Activated T-cell treated with anti-CD3 and anti-CD28 coated beads, Interleukin-2, amount 50 U/mL, for 1 hour (primary cell): ENCODE results near the gene ASAP2.

ENCODE experiments used
- DNase-seq: peaks from one replicate; pipeline ENCODE4 v3.0.0-alpha.2; 2020

ASAP2 gene

DNA sequence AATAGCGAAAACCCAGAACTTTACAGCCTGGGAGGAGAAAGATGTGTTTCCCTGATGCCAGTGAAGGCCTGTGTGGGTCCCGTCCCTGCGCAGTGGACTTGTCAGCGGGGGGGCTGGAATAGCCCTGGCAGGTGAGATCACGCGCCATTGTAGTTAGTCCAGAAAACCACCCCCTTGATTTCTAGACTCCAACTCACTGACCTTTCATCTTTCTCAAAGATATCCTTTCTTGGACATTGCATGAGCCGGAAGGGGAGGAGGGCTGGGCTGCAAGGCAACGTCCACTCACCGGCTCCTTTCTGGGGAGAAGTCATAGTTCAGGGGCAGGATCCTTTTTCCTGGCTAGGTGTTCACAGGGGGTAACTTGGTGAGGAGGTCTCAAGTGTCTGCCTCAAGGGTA, 22.3 kb upstream of the ASAP2 start:
- no peak for DNase-seq

DNA sequence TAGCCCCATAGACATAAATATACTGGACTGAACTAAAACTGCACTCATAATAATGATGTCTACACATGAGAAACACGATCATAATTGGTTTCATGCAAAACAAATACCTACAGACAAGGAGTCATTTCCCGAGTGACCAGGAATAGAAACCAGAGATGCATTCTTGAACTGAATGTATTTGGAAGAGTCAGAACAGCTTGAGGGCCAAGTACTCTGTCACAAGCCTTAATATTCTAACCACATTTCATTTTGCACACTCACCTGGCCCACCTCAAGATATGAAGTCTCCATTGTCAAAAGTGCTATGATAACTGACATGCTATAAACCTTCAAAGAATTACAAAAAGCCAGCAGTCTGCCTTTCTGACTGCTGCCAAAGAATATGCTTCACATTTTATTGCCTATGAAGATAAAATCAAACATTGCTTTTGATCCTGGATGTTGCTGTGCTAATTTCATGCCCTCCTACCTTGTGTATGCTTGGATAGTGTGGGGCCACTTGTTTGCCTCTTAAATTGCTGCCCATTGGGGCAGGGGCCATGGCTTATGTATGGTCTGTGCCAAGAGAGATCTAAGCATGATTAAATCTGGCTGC, 18.9 kb upstream of the ASAP2 start:
- no peak for DNase-seq

DNA sequence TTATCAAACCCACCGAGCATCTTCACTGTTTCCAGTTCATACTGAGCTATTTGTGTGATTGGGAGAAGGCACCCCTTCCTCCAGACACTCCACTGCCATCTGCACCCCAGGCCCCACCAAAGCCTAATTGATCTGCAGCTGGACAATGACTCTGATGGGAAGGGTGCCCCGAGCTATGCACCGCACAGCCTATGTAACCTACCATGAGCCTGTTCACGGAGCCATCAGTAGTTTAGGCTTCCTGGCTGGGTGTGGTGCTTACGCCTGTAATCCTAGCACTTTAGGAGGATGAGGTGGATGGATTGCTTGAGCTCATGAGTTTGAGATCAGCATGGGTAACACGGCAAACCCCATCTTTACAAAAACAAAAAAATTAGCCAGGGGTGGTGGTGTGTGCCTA, 17.8 kb upstream of the ASAP2 start:
- no peak for DNase-seq

DNA sequence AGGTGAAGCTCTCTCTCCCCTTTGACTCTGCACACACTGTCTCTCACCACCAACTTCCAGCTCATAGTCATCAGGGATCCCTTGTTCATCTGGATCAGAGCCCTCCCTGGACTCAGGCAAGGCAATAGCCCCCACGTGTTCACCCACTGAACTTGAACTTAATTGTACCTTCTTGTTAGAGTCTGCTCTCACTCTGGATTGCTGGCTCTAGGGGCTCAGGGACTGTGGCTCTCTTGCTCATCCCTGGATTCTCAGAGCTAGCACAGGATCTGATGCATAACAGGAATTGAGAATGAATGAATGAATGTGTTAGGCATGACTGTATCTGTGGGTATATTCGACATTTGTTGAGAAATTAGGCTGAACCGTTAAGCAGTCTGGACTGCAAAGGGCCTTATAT, 16.7 kb upstream of the ASAP2 start:
- no peak for DNase-seq

DNA sequence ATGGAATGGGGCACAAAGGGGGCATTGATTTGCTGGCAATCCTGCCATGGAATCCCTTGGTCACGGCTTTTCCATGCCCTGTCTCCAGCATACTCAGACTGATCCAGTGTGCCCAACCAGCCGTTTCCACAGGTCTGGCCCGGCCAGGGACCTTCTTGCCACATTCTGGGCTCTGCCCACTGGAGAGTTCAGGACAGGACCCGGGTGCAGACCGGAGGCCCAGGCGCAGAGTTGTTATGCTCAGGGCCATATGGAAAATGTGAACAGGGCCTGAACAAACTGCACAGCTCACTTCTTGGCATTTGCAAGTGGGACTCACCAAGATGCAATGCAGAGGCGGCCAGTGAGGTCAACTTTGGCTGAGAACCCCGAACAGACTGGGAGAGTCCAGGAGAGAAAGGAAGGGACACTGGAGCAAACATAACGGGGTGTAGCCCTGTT, 15.6 kb upstream of the ASAP2 start:
- no peak for DNase-seq

DNA sequence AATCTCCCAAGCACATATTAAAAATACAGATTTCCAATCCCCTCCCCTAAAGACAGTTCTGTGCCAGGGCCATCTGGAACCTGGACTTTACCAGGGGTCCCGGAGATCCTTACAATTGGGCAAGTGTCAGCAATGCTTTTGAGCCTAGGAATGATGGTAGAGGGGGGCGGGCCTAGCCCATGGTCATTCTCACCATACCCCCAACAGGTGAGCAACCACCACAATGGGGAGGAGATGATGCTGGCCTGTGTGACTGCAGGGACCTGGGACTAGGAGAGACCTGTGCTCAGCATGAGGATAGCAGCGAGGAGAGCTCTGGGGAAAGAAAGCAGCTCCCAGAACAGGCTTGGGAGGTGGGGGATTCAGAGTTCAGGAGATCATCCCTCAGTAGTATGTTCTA, 13.9 kb upstream of the ASAP2 start:
- DNase-seq = no peak

DNA sequence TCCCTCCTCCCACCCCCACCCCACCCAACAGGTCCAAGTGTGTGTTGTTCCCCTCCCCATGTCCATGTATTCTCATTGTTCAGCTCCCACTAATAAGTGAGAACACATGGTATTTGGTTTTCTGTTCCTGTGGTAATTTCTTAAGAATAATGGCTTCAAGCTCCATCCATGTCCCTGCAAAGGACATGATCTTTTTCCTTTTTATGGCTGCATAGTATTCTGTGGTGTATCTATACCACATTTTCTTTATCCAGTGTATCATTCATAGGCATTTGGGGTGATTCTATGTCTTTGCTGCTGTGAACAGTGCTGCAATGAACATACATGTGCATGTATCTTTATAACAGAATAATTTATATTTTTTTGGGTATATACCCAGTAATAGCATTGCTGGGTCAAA, 12.3 kb upstream of the ASAP2 start:
- DNase-seq = no peak

DNA sequence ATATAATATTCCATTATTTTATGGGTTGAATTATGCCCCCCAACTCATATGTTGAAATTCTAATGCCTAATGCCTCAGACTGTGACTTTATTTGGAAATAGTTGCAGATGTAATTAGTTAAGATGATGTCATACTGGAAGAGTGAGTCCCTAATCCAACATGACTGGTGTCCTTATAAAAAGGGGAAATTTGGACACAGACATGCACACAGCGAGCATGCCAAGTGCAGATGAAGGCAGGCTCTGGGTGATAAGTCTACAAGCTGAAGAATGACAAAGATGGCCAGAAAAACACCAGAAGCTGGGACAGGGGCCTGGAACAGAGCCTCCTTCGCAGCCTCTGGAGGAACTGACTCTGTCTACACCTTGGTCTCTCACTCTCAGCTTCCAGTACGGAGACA, 10.0 kb upstream of the ASAP2 start:
- DNase-seq = no peak

DNA sequence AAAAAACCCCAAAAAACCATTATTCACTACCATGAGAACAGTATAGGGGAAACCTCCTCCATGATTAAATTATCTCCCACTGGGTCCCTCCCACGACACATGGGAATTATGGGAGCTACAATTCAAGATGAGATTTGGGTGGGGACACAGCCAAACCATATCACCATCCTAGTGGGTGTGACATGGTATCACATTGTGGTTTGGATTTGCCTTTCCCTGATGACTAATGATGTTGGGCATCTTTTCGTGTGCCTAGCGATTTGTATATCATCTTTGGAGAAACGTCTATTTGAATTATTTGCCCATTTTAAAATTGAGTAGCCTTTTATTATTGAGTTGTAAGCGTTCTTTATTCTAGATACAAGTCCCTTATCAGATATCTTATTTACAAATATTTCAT, 8.7 kb upstream of the ASAP2 start:
- no peak for DNase-seq

DNA sequence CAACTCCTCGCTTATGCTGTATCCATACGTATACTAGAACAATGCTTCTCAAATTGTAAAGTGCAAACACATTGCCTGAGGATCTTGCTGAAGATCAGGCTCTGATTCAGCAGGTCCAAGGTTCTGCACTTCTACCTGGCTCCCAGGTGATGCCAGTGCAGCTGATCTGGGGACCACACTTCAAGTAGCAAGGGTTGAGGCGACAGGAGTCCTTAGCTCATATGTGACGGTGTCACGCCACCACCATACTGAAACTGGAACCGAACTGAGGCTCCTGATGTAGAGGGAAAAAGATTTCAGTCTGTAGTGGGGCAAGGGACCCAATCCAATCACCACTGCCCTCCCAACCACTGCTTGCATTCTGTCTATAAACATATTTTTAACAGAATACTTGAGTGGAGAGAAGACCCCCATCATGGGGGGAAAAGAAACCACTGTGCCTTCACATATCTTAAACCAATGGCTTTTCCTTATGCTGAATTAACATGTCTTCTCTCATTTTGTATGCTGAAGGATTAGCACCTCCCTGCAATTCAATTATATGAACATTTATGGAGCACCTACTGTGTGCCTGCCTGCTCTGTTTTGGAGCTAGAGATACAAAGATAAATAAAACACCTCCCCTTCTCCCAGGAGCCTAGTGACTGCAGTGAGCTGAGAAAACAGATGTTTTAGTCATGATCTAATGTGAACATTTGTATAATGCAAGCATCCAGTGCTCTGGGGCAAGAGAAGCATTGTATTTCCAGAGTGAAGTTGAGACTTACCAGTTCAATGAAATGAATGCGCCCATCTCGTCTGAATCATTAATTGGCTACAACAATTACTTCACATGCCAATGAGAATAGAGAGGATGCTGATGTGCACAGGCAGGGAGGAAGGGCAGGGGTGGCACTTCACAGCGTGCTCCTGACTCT, 6.6 kb upstream of the ASAP2 start:
- no peak for DNase-seq

DNA sequence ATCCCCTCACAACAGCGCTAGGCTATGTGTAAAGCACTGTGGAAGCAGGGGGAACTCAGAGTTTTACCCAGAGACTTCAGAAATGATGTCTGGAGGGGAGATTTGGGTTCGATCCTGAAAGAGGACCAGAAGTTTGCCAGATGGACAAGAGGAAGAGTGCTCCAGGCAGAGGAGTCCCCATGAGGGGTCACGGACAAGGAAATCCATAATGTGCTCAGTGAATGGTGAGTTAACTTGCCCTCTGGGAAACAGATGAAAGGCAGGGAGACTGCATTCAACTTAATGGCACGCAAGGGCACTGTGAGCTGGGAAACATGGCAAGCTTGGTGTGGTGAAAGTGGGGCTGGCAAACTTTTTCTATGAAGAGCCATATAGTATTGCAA, 6.0 kb upstream of the ASAP2 start:
- DNase-seq = no peak

DNA sequence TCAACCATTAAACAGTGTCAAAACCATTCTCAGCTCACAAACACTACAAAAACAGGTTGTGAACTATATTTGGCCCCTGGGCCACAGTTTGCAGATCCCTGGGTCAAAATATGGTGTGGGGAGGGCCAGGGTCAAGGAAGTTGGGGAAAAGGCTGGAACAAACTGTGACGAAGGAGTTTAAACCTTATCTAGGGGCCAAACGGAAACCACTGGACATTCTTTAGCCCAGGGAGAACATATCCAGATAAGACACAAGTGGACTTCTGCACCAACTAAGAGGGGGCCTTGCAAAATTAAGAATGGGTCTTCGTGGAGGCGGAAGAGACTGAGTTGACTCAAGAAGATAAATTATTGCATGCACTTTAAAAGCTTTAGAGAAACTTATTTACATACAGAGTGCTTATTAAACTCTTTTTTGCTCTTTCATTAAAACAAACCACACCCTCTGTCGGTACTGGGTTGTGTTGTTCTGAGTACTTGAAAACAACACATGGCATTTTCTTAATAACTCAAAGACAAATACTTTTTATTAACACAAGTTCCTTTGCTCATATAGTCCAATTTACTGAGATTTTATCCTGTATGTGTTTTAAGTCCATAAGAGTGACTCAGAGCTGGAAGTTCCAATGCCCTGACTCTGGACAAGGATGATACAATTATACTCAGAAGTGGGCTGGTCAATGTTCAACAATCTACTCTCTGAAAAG, 5.3 kb upstream of the ASAP2 start:
- no peak for DNase-seq

DNA sequence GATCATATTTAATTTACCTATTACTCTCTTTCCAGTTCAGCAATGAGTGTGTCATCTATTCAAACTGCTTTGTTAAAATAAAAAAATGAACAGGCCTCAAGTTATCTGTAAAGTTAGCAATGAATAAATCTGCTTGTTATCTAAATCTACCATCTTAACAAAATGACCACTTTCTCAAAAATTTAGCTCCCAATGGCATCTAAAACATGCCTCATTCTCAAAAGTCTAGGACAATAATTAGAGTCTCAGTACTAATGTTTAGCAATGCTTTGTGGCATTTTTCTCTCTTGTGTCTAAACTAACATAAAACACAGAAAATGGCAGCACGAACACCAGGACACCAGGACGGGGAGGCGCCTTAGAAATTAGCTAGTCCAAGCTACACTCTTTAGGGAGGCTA, 3.6 kb upstream of the ASAP2 start:
- DNase-seq = no peak

DNA sequence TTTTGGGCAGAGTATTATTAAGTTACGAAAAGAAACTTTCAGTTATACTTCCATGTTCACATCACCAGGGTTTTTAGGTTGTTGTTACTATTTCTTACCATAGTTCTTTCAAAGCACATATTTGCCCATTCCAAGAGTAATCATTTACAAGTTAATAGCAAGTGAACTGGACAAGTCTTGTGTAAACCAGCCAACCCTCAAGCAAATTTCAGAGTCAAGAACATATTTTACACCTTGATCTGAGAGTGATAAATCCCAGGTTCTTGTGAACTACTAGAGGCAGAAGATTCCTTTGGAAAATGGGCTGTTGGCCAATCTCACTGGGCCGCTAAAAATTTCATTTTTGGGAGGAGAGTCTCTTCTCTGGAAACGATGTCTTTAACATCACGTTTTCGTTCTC, 2.7 kb upstream of the ASAP2 start:
- DNase-seq = no peak

DNA sequence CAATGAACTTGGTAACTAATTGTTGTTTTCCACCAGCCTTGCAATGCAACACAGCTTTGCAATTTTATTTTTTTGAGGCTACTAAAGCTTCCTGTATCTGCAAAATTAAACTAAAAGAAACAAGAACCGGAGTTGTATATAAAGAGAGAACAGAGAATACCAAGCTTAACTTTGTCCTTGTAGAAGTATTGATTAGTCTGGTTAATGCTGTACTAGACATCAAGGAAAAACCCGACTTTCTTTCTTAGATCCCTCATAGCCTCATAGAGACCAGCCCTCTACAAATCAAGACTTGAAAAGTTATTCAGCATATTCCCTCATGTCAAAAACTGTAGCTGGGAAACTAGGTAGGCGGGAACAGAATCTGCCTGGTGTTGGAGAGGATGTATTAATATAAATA, 1.7 kb upstream of the ASAP2 start:
- DNase-seq = no peak

DNA sequence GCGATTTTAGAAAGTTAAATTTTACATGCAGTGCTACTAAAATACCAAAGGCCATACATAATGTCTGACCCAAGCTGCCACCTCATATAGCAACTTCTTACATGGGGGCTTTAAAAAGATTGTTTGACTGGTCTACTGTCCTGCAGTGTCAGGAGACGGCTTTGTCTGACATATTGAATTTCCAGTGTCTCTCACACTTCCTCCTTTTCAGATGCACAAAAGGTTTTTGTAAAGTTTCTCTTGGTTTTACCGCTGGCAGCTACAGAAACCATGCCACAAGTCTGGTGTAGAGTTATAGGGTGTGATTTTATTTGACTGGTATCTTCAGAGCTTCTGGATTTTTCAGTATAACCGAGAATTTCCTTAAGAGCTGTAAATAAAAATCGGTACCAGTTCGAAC, 1.1 kb upstream of the ASAP2 start:
- DNase-seq = no peak

DNA sequence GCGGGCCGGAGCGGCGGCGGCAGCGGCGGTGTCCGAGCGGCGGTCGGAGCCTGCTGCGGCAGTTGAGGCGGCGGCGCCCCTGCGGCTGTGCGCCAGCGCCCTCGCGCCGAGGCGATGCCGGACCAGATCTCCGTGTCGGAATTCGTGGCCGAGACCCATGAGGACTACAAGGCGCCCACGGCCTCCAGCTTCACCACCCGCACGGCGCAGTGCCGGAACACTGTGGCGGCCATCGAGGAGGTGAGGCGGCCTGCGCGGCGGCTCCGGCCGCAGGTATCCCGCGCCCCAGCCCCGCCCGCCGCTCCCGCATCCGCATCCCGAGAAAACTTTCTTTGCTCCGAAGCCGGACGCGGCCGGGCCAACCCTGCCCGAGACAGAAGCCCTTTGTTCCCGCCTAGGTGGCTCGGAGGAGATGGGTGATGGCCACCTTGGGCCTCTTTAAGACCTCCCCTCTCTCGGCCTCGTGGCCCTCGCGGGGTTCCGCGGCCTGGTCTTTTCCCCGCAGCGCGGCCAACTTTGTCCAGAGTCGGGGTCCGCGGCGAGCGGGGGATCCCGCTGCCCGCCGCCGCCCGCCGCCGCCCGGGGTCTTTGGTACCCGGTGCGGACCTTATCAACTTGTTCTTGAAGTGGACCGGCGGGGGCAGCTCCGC, 504 bp downstream of the ASAP2 start:
- DNase-seq = no peak

DNA sequence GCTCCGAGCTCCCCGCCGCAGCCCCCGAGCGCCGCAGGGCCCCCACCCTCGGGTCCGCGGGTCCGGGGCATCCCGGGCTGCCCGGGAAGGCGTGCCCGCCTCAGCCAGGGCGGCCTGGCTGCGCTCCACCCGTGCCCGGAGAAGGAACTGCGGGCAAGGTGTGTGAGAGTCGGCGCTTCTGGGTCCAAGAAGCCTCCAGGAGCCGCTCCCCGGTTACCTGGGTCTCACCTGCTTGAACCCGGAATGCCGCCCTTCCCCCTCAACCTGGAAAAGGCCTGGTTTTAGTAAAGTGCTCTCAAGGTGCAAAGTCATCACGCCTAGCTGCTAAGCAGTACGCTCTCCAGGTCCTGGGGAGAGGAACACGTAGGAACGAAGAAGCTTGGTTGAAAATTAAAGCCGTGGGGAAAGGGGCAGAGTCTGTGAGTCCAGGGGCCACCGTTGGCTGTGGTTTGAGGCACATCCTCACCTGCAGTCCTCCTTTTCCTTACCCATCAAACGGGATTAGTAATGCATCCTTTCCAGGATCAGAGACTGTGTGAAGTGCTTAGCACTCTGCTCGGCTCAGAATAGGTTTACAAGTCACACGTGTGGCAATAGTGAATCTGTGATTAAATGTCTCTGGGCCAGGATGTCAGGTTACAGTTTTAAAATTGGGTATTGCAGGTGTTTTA, 1.2 kb downstream of the ASAP2 start:
- DNase-seq = no peak

DNA sequence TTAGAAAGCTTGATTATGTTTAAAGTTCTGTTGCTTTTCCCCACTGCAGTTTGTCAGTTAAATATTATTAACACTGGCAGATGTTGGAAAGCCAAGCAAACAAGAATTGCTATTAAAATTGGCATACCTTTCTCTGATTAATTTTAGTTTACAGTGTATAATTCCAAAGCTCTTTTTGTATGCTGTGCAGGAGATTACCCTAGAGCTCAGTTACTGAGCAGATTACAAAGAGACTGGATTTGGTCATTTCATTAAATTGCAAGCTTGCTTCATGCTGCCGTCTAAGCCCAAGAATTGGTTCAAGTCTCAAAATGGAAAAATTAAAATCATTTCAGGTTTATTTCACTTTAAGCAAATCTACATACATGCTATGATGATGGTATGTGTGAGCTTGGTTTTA, 2.3 kb downstream of the ASAP2 start:
- no peak for DNase-seq

DNA sequence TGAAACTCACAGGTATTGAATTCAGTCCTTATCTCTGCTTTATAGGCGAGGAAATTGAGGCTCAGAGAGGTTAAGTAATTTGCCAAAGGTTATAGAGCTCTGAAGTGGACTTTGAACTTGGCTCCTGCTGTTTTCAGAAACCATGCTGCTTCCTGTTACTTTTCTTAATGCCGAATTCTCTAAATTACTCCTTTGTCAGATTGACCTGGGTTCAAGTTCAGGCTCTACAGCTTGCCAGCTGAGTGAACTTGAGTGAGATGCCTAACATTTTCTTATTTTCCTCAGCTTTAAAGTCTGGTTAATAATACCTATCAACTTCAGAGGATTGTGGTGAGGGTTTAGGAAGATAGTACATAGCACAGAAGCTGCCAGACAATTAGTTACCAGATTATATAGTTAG, 3.4 kb downstream of the ASAP2 start:
- no peak for DNase-seq

DNA sequence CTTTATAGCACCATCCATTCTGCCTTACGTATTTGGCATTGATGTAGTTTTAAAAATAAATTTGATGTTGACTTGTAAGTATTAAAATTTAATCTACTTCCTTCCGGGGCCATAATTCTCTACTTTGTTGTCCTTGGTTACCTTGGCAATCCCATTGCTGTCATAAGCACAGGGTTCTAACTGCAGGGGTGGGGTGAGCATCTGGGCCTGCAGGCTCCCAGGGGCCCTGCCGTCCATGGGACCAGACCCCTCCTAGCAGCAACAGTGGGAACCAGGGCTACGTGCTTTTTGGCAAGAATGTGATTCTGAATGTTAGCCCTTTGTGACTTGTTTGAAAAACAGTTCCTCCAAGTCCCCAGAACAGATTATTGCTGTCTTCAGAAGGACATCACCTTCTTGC, 4.9 kb downstream of the ASAP2 start:
- DNase-seq = no peak

DNA sequence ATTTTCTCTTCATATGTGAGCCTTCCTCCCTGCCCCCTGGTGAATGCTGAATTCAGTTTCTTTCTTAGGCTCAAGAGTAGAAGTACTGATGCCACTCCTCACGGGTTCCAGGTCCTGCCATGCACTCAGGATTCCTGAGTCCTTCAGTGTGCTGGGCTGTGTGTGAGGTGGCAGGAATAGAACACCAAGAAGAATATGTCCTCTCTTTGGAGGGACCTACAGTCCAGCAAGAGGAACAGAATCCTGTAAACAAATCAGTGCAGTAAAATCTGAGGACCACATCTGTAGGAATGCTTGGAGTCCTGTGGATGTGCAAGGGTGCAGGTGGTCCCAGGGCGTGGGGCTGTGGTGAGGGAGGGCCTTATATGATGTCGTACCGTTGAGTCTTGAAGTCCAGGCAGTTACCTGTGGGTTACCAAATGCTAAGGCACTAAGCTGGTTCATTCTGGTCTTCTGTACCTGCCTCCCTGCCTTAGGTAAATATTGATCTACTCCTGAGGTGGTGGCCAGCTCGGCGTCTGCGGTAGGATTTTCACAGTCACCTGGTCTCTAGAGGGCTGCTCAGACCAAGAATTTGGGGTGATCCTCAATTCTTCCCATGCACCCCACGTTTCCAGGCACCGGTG, 5.5 kb downstream of the ASAP2 start:
- no peak for DNase-seq
